ENCODE results near the gene PTMS.

- TF ChIP-seq IRF2 (CRISPR knock-in tag; IDR thresholded peaks at IDR 0.05) = no peak
- no peak for TF ChIP-seq TRIM24 (IDR thresholded peaks at IDR 0.05)
- TF ChIP-seq KLF16 (IDR thresholded peaks at IDR 0.05) = no peak
- no peak for TF ChIP-seq CBX3 (IDR thresholded peaks at IDR 0.05; ENCODE audit: borderline replicate concordance in 1 of 2, low read length in 2 of 2)
- no peak for TF ChIP-seq ZNF766 (CRISPR knock-in tag; conservative IDR thresholded peaks at IDR 0.05)
- TF ChIP-seq ZBTB34 (CRISPR knock-in tag; IDR thresholded peaks at IDR 0.05) = no peak
- no peak for TF ChIP-seq PRDM10 (IDR thresholded peaks at IDR 0.05; ENCODE audit: partially characterized antibody)
- TF ChIP-seq SP1 (CRISPR knock-in tag; IDR thresholded peaks at IDR 0.05) = no peak
- no peak for TF ChIP-seq ZNF24 (IDR thresholded peaks at IDR 0.05)
- TF ChIP-seq REST (IDR thresholded peaks at IDR 0.05; ENCODE audit: borderline replicate concordance) = no peak
- TF ChIP-seq REST (CRISPR knock-in tag; IDR thresholded peaks at IDR 0.05; ENCODE audit: low read depth) = no peak
- TF ChIP-seq, protein P1, sequence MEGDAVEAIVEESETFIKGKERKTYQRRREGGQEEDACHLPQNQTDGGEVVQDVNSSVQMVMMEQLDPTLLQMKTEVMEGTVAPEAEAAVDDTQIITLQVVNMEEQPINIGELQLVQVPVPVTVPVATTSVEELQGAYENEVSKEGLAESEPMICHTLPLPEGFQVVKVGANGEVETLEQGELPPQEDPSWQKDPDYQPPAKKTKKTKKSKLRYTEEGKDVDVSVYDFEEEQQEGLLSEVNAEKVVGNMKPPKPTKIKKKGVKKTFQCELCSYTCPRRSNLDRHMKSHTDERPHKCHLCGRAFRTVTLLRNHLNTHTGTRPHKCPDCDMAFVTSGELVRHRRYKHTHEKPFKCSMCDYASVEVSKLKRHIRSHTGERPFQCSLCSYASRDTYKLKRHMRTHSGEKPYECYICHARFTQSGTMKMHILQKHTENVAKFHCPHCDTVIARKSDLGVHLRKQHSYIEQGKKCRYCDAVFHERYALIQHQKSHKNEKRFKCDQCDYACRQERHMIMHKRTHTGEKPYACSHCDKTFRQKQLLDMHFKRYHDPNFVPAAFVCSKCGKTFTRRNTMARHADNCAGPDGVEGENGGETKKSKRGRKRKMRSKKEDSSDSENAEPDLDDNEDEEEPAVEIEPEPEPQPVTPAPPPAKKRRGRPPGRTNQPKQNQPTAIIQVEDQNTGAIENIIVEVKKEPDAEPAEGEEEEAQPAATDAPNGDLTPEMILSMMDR (IDR thresholded peaks at IDR 0.05 in 2 of 3, conservative IDR thresholded peaks at IDR 0.05 in 1 of 3; ENCODE audit: insufficient read depth in 2 of 3, low read depth in 1 of 3, low read length in 3 of 3) = no peak
Observed at GRCh38 chr12:6777386-6777785, 11.2 kb downstream of the PTMS start.

Data from K562 (cell line).